K562 (cell line): ENCODE results near the gene LAMA2.

Source experiments
- ELF1 ChIP-seq: fragments of 200-800 bp; sonication (Bioruptor generic); IDR thresholded peaks from 2 replicates; pipeline ENCODE4 v1.6.1; 2016; ENCODE audit warnings: missing genetic modification characterization, missing compliant biosample characterization
- RAD21 ChIP-seq, 2 experiments: fragments of 250-450 bp in 1 of 2; fragments of 450-650 bp in 1 of 2; sonication (Bioruptor Pico) in 1 of 2; formaldehyde crosslinking in 1 of 2; IDR thresholded peaks in 1 of 2; conservative IDR thresholded peaks in 1 of 2; 2 replicates each; pipeline versions ENCODE4 v1.4.0 to v1.8.0; 2020 to 2022; ENCODE audit warnings: mild to moderate bottlenecking in 2 of 2, moderate library complexity in 1 of 2
- ZNF23 ChIP-seq: fragments of 250-450 bp; sonication (Bioruptor Pico); IDR thresholded peaks from 2 replicates; pipeline ENCODE4 v1.4.0; 2020; ENCODE audit warnings: mild to moderate bottlenecking
- TF ChIP-seq, protein P1 (sequence below): sonication (generic); formaldehyde crosslinking; IDR thresholded peaks from 2 replicates; pipeline ENCODE4 v1.8.0; 2022; ENCODE audit warnings: mild to moderate bottlenecking, missing genetic modification reagents
- TF ChIP-seq, protein P2 (sequence below): sonication (generic); formaldehyde crosslinking; IDR thresholded peaks from 2 replicates; pipeline ENCODE4 v1.8.1; 2022; ENCODE audit warnings: missing genetic modification reagents

- TF ChIP-seq, protein P1, sequence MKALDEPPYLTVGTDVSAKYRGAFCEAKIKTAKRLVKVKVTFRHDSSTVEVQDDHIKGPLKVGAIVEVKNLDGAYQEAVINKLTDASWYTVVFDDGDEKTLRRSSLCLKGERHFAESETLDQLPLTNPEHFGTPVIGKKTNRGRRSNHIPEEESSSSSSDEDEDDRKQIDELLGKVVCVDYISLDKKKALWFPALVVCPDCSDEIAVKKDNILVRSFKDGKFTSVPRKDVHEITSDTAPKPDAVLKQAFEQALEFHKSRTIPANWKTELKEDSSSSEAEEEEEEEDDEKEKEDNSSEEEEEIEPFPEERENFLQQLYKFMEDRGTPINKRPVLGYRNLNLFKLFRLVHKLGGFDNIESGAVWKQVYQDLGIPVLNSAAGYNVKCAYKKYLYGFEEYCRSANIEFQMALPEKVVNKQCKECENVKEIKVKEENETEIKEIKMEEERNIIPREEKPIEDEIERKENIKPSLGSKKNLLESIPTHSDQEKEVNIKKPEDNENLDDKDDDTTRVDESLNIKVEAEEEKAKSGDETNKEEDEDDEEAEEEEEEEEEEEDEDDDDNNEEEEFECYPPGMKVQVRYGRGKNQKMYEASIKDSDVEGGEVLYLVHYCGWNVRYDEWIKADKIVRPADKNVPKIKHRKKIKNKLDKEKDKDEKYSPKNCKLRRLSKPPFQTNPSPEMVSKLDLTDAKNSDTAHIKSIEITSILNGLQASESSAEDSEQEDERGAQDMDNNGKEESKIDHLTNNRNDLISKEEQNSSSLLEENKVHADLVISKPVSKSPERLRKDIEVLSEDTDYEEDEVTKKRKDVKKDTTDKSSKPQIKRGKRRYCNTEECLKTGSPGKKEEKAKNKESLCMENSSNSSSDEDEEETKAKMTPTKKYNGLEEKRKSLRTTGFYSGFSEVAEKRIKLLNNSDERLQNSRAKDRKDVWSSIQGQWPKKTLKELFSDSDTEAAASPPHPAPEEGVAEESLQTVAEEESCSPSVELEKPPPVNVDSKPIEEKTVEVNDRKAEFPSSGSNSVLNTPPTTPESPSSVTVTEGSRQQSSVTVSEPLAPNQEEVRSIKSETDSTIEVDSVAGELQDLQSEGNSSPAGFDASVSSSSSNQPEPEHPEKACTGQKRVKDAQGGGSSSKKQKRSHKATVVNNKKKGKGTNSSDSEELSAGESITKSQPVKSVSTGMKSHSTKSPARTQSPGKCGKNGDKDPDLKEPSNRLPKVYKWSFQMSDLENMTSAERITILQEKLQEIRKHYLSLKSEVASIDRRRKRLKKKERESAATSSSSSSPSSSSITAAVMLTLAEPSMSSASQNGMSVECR (CRISPR knock-in tag), result no peak
- TF ChIP-seq ZNF23 (no peak), ELF1 (tag) (no peak), RAD21 (CRISPR knock-in tag; conservative IDR thresholded peaks at IDR 0.05 in 1 of 2, IDR thresholded peaks at IDR 0.05 in 1 of 2) (no peak)
- TF ChIP-seq, protein P2, sequence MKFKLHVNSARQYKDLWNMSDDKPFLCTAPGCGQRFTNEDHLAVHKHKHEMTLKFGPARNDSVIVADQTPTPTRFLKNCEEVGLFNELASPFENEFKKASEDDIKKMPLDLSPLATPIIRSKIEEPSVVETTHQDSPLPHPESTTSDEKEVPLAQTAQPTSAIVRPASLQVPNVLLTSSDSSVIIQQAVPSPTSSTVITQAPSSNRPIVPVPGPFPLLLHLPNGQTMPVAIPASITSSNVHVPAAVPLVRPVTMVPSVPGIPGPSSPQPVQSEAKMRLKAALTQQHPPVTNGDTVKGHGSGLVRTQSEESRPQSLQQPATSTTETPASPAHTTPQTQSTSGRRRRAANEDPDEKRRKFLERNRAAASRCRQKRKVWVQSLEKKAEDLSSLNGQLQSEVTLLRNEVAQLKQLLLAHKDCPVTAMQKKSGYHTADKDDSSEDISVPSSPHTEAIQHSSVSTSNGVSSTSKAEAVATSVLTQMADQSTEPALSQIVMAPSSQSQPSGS, result no peak
Measured at GRCh38 chr6:128870746-128871145, 12.2 kb upstream of the LAMA2 start.
